Gastroesophageal sphincter (tissue), 3 donors: Measurements from ENCODE around the gene FAM72D.
"Not testable (repeated sequence)": the region's sequence is repeated elsewhere in the genome, so short reads cannot be mapped to it uniquely, and the experiment has no call there.

ENCODE experiments used
- POLR2A ChIP-seq, 2 donors: fragments of 450-650 bp; IDR thresholded peaks; one replicate each; pipeline ENCODE4 v1.6.1; 2017; ENCODE audit warnings: antibody characterized with exemption in 2 of 2, mild to moderate bottlenecking in 2 of 2, moderate library complexity in 1 of 2
- TF ChIP-seq, protein P1 (sequence below), 4 experiments: fragments of 200-600 bp in 2 of 4; fragments of 450-650 bp in 2 of 4; sonication (generic) in 1 of 4; IDR thresholded peaks; one replicate each; pipeline ENCODE4 v1.5.1; 2017 to 2019; ENCODE audit warnings: antibody characterized with exemption in 4 of 4, mild to moderate bottlenecking in 2 of 4, moderate library complexity in 2 of 4

DNA sequence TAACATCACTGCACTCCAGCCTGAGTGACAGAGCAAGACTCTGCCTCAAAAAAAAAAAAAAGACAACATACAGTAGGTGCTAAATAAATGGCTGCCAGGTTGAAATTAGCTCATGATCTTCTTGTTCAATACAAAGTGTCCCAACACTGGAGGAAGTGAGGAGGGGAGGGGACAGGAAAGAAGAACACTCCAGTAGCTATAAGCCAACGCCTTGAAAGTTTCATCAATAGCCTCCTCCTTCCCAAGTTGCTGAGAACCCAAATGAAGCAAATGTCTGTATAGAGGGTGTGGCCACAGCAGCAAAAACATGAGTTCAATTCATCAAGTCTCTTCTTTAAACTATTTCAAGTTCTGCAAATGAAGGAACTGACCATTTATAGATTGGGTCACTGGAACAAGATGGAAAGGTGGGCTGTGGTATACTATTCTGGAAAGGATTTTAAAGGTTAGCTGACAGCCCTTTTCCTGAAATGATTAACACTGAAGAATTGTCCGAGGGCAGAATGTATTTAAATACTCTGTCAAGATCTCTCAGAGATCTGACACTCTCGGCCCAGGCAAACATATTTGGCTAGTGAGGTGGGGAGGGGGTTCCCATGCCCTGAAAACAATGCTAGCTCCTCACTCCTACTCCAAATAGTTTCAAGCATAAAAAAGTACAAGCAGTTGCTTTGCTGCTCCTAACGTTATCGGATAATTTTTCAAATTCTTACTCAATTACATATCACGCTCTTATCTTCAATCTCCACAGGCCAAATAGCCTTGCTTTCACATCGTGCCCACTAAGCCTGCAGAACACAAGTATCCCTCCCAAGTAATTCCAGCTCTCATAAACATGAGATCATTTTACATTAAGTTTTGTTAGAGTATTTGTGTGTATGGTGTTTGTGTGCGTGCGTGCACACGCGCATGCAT lies 17.6 kb upstream of the FAM72D start:
- TF ChIP-seq POLR2A (IDR thresholded peaks at IDR 0.05) = not testable (repeated sequence)
- TF ChIP-seq, protein P1, sequence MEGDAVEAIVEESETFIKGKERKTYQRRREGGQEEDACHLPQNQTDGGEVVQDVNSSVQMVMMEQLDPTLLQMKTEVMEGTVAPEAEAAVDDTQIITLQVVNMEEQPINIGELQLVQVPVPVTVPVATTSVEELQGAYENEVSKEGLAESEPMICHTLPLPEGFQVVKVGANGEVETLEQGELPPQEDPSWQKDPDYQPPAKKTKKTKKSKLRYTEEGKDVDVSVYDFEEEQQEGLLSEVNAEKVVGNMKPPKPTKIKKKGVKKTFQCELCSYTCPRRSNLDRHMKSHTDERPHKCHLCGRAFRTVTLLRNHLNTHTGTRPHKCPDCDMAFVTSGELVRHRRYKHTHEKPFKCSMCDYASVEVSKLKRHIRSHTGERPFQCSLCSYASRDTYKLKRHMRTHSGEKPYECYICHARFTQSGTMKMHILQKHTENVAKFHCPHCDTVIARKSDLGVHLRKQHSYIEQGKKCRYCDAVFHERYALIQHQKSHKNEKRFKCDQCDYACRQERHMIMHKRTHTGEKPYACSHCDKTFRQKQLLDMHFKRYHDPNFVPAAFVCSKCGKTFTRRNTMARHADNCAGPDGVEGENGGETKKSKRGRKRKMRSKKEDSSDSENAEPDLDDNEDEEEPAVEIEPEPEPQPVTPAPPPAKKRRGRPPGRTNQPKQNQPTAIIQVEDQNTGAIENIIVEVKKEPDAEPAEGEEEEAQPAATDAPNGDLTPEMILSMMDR (IDR thresholded peaks at IDR 0.05) = not testable (repeated sequence)
